ENCODE measurements around the gene NLRP7.
"Not testable (repeated sequence)": the region's sequence is repeated elsewhere in the genome, so short reads cannot be mapped to it uniquely, and the experiment has no call there.

NLRP7 gene

GRCh38 chr19:54947381-54947780 lies at the start of gene NLRP7:
Gene NLRP7, minus strand, starts transcription at chr19:54947530.
- no peak for DNase-seq

- DNase-seq, result no peak
These were observed 48.2 kb upstream of the NLRP7 start for GRCh38 chr19:54995561-54995960.

DNA sequence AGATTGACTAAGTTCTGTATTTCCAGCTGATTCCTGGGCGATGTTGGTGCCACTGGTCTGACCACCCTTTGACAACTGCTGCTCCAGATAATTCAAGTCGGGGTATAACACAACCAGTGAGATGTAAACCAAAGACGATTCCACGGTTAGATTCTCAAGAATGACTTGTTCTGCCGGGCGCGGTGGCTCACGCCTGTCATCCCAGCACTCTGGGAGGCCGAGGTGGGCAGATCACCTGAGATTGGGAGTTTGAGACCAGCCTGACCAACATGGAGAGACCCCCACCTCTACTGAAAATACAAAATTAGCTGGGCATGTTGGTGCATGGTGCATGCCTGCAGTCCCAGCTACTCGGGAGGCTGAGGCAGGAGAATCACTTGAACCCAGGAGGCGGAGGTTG lies 42.2 kb upstream of the NLRP7 start:
- not testable (repeated sequence) for DNase-seq

- DNase-seq, result not testable (repeated sequence)
These were observed 35.2 kb upstream of the NLRP7 start for GRCh38 chr19:54982562-54982961.

GRCh38 chr19:54973229-54974090 lies 26.1 kb upstream of the NLRP7 start:
- DNase-seq, result not testable (repeated sequence)

DNA sequence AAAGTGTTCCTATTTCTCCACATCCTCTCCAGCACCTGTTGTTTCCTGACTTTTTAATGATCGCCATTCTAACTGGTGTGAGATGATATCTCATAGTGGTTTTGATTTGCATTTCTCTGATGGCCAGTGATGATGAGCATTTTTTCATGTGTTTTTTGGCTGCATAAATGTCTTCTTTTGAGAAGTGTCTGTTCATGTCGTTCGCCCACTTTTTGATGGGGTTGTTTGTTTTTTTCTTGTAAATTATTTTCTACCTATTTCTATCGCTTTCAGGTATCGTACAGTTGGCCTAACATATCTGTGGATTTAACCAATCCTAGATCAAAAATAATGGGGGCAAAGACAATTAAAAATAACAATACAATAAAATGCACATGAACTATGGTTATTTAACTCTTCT lies 24.1 kb upstream of the NLRP7 start:
- not testable (repeated sequence) for DNase-seq

DNA sequence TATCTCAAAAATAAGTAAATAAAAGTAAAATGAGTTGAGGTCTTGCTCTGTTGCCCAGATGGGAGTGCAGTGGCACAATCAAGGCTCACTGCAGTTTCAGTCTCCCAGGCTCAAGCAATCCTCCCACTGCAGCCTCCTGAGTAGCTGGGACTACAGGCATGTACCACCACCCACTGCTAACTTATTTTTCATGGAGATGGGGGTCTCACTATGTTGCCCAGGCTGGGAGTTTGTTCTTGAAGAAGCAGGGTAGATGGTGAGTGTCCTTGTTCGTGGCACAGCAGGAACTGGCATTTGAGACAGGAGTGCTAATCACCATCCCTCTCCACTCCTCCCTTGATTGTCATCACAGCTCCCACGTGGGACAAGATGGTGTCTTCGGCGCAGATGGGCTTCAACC lies 22.3 kb upstream of the NLRP7 start:
- no peak for DNase-seq

GRCh38 chr19:54967611-54968010 lies 20.3 kb upstream of the NLRP7 start:
- DNase-seq, result no peak

DNA sequence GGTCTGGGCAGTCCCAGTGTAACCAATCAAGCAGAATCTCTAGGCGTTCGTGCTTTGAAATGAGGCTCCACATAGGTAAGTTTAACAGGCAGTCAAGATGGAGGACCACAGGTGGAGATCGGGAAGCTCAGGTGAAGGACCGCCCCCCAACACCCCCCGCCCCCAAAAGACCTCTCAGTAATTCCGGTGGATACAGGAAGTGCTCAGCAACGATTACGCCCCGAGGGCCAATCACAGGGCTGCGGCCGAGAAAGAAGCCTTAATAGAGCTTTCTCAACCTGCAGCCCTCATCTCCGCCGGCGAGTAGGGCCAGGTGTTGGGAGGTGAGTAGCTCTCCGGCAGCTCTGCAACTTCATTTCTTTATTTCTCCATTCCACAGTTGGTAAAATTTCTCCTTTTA lies 17.7 kb upstream of the NLRP7 start:
- not testable (repeated sequence) for DNase-seq

- DNase-seq, result no peak
These were observed 12.5 kb upstream of the NLRP7 start for GRCh38 chr19:54959840-54960239.

- DNase-seq, result no peak
These were observed 8.0 kb upstream of the NLRP7 start for GRCh38 chr19:54955376-54955775.

DNA sequence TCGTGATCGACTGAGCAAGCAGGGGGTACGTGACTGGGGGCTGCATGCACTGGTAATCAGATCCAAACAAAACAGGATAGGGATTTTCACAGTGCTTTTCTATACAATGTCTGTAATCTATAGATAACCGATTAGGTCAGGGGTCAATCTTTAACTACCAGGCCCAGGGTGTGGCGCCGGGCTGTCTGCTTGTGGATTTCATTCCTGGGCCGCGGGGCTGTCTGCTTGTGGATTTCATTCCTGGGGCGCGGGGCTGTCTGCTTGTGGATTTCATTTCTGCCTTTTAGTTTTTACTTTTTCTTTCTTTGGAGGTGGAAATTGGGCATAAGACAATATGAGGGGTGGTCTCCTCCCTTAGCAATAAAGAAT lies 6.0 kb upstream of the NLRP7 start:
- DNase-seq, result not testable (repeated sequence)

- no peak for DNase-seq
These were observed 5.4 kb upstream of the NLRP7 start for GRCh38 chr19:54952591-54953344.

DNA sequence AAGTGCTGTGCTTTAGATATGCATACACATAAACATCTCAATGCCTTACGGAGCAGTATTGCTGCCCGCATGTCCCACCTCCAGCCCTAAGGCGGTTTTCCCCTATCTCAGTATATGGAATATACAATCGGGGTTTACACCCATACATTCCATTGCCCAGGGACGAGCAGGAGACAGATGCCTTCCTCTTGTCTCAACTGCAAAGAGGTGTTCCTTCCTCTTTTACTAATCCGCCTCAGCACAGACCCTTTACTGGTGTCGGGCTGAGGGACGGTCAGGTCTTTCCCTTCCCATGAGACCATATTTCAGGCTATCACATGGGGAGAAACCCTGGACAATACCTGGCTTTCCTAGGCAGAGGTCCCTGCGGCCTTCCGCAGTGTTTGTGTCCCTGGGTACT lies 3.2 kb upstream of the NLRP7 start:
- DNase-seq, result not testable (repeated sequence)

- no peak for DNase-seq
These were observed 2.1 kb upstream of the NLRP7 start for GRCh38 chr19:54949412-54949811.

DNA sequence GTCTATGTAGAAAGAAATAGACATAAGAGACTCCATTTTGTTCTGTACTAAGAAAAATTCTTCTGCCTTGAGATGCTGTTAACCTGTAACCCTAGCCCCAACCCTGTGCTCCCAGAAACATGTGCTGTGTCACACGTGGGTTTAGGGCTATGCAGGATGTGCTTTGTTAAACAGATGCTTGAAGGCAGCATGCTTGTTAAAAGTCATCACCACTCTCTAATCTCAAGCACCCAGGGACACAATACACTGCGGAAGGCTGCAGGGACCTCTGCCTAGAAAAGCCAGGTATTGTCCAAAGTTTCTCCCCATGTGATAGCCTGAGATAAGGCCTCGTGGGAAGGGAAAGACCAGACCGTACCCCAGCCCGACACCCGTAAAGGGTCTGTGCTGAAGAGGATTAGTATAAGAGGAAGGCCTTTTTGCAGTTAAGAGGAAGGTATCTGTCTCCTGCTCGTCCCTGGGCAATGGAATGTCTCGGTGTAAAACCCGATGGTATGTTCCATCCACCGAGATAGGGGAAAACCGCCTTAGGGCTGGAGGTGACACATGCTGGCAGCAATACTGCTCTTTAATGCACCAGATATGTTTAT lies 3.5 kb downstream of the NLRP7 start:
- not testable (repeated sequence) for DNase-seq

DNA sequence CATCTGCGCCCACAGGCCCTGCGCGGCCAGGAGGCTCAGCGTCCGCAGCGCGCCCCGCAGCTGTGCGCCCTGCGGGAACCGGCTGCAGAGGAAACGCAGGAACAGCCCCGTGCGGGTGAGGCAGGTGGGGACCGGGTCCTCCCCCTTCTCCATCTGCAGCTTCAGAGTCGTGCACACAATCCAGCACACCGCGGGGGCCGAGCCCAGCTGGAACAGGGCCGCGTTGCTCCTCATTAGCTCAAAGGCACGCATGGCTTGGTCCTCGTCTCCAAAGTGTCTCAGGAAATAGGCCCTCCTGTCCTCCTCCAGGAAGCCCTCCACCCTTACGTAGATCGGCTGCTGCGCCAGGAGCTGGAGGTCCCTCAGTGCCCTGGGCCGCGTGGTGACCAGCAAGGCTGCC lies 7.8 kb downstream of the NLRP7 start:
- not testable (repeated sequence) for DNase-seq

DNA sequence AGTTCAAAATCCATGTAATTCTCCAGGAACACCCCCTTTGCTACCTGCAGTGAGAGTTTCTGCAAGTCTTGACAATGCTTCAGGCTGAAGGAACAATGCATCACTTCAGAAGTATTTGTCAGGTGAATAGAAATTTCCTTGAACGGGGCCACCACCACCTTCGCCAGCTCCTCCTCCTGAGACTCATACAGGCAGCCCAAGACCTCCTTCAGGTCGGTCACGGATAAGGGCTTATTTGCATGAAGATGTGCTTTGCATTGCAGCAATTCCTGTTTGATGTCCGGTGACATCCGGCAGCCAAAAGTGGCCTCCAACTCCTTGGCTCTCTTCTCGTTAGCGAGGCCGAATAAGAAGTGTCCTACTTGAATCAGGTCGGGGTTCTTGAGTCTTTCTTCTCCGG lies 8.4 kb downstream of the NLRP7 start:
- no peak for DNase-seq

DNA sequence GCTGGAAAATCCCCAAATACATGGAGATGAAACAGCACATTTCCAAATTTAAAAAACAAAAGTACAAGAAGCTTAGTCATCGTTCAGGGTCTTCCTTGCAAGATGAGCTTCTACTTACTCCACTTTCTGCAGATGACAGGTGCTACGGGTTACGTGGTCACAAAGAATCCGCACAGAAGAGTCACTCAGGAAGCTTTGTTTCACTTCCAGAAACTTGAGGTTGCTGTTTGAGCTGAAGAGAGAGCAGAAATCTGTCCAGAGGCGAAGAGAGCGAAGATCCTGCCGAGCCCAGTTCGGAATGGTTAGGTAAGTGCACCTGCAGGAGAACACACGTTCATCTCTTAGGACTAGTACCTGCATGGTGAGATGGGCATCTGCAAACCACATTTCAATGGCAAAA lies 9.4 kb downstream of the NLRP7 start:
- DNase-seq, result no peak

DNA sequence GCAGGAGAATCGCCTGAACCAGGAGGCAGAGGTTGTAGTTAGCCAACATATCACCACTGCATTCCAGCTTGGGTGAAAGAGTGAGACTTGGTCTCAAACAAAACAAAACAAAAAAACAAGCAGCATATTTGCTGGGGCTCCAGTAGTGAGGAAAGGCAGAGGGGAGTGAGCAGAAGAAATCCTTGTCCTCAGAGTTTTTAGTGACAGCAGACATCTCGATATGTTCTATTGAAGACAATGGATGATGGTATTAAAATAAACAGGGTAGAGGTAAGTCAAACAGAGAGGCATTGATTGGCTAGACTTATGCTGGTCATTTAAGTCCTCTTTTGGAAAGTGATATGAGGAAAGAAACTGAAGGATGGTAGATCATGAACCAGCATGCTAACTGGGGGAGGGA lies 19.0 kb downstream of the NLRP7 start:
- no peak for DNase-seq

GRCh38 chr19:54923276-54923675 lies 24.1 kb downstream of the NLRP7 start:
- DNase-seq, result no peak

DNA sequence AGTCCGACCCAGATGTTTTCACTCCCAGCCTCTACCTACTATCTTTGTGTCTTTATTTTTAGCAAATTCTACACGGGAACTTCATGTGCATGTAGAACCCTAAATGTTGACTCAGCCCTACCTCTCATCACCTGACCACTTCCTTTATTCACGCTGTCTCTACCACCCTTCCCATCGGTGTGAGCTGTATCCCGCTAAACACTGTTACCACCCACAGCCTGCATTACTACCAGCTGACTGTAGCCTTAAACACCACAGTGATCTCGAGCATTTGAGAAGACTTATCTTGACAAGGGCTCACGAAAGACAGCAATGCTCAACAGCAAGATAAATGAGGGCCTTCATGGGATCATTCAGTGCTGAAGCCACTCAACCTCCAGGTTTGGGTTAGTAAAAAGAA lies 26.2 kb downstream of the NLRP7 start:
- DNase-seq, result no peak

DNA sequence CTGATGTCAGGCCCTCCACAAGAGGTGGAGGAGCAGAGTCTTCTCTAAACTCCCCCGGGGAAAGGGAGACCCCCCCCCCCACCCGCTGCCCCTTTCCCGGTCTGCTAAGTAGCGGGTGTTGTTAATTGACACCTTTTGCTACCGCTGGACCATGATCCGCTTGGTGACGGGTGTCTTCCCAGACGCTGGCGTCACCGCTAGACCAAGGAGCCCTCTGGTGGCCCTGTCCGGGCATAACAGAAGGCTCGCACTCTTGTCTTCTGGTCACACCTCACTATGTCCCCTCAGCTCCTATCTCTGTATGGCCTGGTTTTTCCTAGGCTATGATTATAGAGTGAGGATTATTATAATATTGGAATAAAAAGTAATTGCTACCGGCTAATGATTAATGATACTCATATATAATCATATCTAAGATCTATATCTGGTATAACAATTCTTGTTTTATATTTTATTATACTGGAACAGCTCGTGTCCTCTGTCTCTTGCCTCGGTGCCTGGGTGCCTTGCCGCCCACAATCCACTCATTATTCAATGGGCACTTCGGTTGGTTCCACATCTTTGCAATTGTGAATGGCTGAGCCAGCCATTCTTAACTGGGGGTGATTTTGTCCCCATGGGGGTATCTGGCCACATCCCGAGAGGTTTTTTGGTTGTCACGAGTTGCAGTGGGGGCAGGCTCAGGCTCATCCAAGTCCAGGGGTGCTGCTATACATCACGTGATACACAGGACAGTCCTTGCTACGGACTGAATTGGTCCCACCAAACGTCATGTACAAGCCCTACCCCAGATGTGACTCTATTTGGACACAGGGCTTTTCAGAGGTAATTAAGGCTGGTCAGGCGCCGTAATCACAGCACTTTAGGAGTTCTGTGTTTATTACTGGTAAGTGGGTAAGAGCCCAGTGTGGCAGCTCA lies 27.4 kb downstream of the NLRP7 start:
- not testable (repeated sequence) for DNase-seq
